HepG2 (cell line): Measurements from ENCODE around the gene HRH3. TPM values are rescaled to one million over a fixed set of nuclear protein-coding genes. Genes with fewer than 3 reads are reported as not detected.

ENCODE experiments used
- ATAC-seq: fragments of 200-7000 bp; cut with Tn5 transposase; 3 replicates; pipeline ENCODE4 v1.9.1; 2020; ENCODE audit warnings: mild to moderate bottlenecking, moderate library complexity
- BruUV-seq: library from RNA; stranded (reverse); fragments of 400-500 nt; replicated peaks from 2 replicates; lab custom pipeline; 2021; lab: Mats Ljungman, UMichigan
- CTCF ChIA-PET: fragments of 300-600 bp; formaldehyde crosslinking; extraction: SDS; loops from one replicate; lab custom pipeline; 2021; ENCODE audit warnings: low total read pairs, inconsistent platforms, low intra/inter-chr PET ratio; lab: Yijun Ruan, JAX
- POLR2A ChIA-PET: fragments of 350-600 bp; sonication (Branson Sonifier 250); formaldehyde crosslinking; loops from one replicate; lab custom pipeline; 2020; ENCODE audit warnings: antibody characterized with exemption, inconsistent platforms; lab: Yijun Ruan, JAX
- DNase-seq: peaks from one replicate; pipeline ENCODE4 v3.0.0-alpha.2; 2015; ENCODE audit warnings: low spot score
- FAIRE-seq: peaks from 3 replicates; lab custom pipeline; 2011; peaks lifted over from hg19 to GRCh38; lab: Jason Lieb, UNC
- H2AFZ ChIP-seq: one replicate; pipeline ENCODE4 v1.6.1; 2011; ENCODE audit warnings: low read length, inconsistent platforms
- H3K27ac ChIP-seq: fragments of 300-600 bp; 3 replicates; pipeline ENCODE4 v1.8.0; 2011; ENCODE audit warnings: mixed run types, mild to moderate bottlenecking, mixed read lengths, low read length, inconsistent platforms; ENCODE audit not compliant: insufficient read depth; ENCODE audit errors: extremely low read length
- H3K27me3 ChIP-seq, 2 experiments: fragments of 200-600 bp in 1 of 2; 2 replicates in 1 of 2; 3 replicates in 1 of 2; pipeline versions ENCODE4 v1.6.0 to v1.8.0; 2011; ENCODE audit warnings: low read length in 2 of 2, mild to moderate bottlenecking in 2 of 2, moderate library complexity in 2 of 2, inconsistent platforms in 1 of 2; ENCODE audit not compliant: insufficient read depth in 2 of 2, control insufficient read depth in 1 of 2
- H3K36me3 ChIP-seq, 2 experiments: fragments of 200-600 bp in 1 of 2; replicated peaks in 1 of 2; 2 replicates in 1 of 2; 3 replicates in 1 of 2; pipeline versions ENCODE4 v1.5.1 to v1.8.0; 2011; ENCODE audit warnings: low read length in 2 of 2, inconsistent platforms in 1 of 2; ENCODE audit not compliant: insufficient read depth in 2 of 2, control insufficient read depth in 1 of 2
- H3K4me1 ChIP-seq: 2 replicates; pipeline ENCODE4 v1.5.1; 2012; ENCODE audit warnings: low read length, inconsistent platforms; ENCODE audit not compliant: insufficient read depth
- H3K4me2 ChIP-seq: 2 replicates; pipeline ENCODE4 v1.6.0; 2011; ENCODE audit warnings: low read depth, low read length, inconsistent platforms
- H3K4me3 ChIP-seq, 3 experiments: fragments of 200-600 bp in 1 of 3; sonication (generic), shearing (Covaris generic) in 1 of 3; replicated peaks in 1 of 3; 2 replicates each; pipeline ENCODE4 v1.5.1; 2011 to 2016; ENCODE audit warnings: low read length in 3 of 3, inconsistent platforms in 2 of 3, low read depth in 2 of 3, mild to moderate bottlenecking in 2 of 3, control low read depth in 1 of 3, mixed read lengths in 1 of 3; ENCODE audit not compliant: insufficient read depth in 1 of 3
- H3K79me2 ChIP-seq: one replicate; pipeline ENCODE4 v1.6.1; 2011; ENCODE audit warnings: low read length, inconsistent platforms; ENCODE audit not compliant: insufficient read depth
- H3K9ac ChIP-seq: 2 replicates; pipeline ENCODE4 v1.6.0; 2011; ENCODE audit warnings: mild to moderate bottlenecking, low read depth, low read length, inconsistent platforms; ENCODE audit not compliant: insufficient read depth
- H3K9me3 ChIP-seq: 2 replicates; pipeline ENCODE4 v1.5.1; 2012; ENCODE audit warnings: mild to moderate bottlenecking, low read length
- H4K20me1 ChIP-seq: 2 replicates; pipeline ENCODE4 v1.6.0; 2011; ENCODE audit warnings: inconsistent platforms, mild to moderate bottlenecking, low read length, moderate library complexity; ENCODE audit not compliant: insufficient read depth
- ASH2L ChIP-seq: fragments of 300-600, 200-600 bp; sonication (generic); IDR thresholded peaks from 2 replicates; pipeline ENCODE4 v1.7.0; 2017; ENCODE audit warnings: low read depth, mild to moderate bottlenecking, moderate library complexity, mixed read lengths, low read length; ENCODE audit not compliant: insufficient read length
- GMEB1 ChIP-seq: sonication (generic); formaldehyde crosslinking; IDR thresholded peaks from 2 replicates; pipeline ENCODE4 v1.5.1; 2020; ENCODE audit warnings: missing genetic modification reagents, mild to moderate bottlenecking, borderline replicate concordance
- POLR2A ChIP-seq, 2 experiments: IDR thresholded peaks; 2 replicates each; pipeline ENCODE4 v1.6.1; 2011; ENCODE audit warnings: low read depth in 2 of 2, low read length in 2 of 2, mild to moderate bottlenecking in 1 of 2, moderate library complexity in 1 of 2; ENCODE audit not compliant: insufficient read depth in 1 of 2
- RARG ChIP-seq: sonication (generic); formaldehyde crosslinking; IDR thresholded peaks from 2 replicates; pipeline ENCODE4 v1.4.0; 2020; ENCODE audit warnings: low read depth, mild to moderate bottlenecking, missing genetic modification reagents
- ZMYM2 ChIP-seq: sonication (generic); formaldehyde crosslinking; IDR thresholded peaks from 2 replicates; pipeline ENCODE4 v1.8.0; 2022; ENCODE audit warnings: mild to moderate bottlenecking, missing genetic modification reagents
- ZNF501 ChIP-seq: sonication (generic); formaldehyde crosslinking; IDR thresholded peaks from 2 replicates; pipeline ENCODE4 v1.5.1; 2020; ENCODE audit warnings: mild to moderate bottlenecking, moderate library complexity, missing genetic modification reagents
- ZNF619 ChIP-seq: sonication (generic); formaldehyde crosslinking; IDR thresholded peaks from 2 replicates; pipeline ENCODE4 v1.4.0; 2020; ENCODE audit warnings: mild to moderate bottlenecking, missing genetic modification reagents
- ZNF768 ChIP-seq: sonication (generic); formaldehyde crosslinking; IDR thresholded peaks from 2 replicates; pipeline ENCODE4 v1.4.0; 2020; ENCODE audit warnings: missing genetic modification reagents
- ZNF770 ChIP-seq: sonication (generic); formaldehyde crosslinking; IDR thresholded peaks from 2 replicates; pipeline ENCODE4 v1.5.0; 2020; ENCODE audit warnings: mild to moderate bottlenecking, missing genetic modification reagents
- WGBS: methylation state at CpG from one replicate; pipeline ENCODE4 v1.1.6; 2017; ENCODE audit warnings: low lambda C conversion rate; 5-methylcytosine and 5-hydroxymethylcytosine counted together
- in situ Hi-C: cut with HindIII; loops from 2 replicates; pipeline ENCODE4 v1.10.0; 2017; ENCODE audit warnings: low pct_unique_long_range_greater_than_20kb; ENCODE audit not compliant: extremely low pct_ligation_motif_present
- intact Hi-C: fragments of 100-400 bp; cut with micrococcal nuclease; formaldehyde crosslinking; loops from one replicate; pipeline ENCODE4 v1.10.0; 2022; ENCODE audit not compliant: unreplicated experiment
- polyA plus RNA-seq, 8 experiments: library from polyadenylated mRNA; depleted of rRNA in 3 of 8; stranded (reverse) in 7 of 8; unstranded in 1 of 8; fragments of >200 nt; fragmentation: Illumina TruSeq in 4 of 8; extraction: Trizol in 4 of 8; gene quantifications; 2 replicates each; pipeline versions ENCODE4 v1.2.1 to v1.2.3, GENCODE V29; 2011 to 2016; ENCODE audit warnings: low read depth in 4 of 8, missing spikeins in 1 of 8, mixed read lengths in 1 of 8; ENCODE audit not compliant: insufficient read depth in 1 of 8
- total RNA-seq, 5 experiments: library from RNA; depleted of rRNA; stranded (reverse); fragments of >200 nt; fragmentation: Illumina TruSeq; extraction: Trizol; gene quantifications; 2 replicates each; pipeline ENCODE4 v1.2.3, GENCODE V29; 2016; ENCODE audit warnings: low read depth in 1 of 5

The HRH3 gene
- total and polyA plus RNA-seq, 2 of the 13 experiments (the other 11 are each of a cell fraction or from before 2014, with no cell fraction given), result 0.18 TPM; not detected in 1

GRCh38 chr20:62242176-62242575, 22.1 kb upstream of the HRH3 start (continued):
- TF ChIP-seq RARG (no peak), ZNF619 (CRISPR knock-in tag) (no peak), GMEB1 (CRISPR knock-in tag) (no peak), ZNF770 (CRISPR knock-in tag) (no peak), ASH2L (no peak)

- H3K27ac ChIP-seq, result no peak overlapping the region
- in situ Hi-C loops, result no loop called here
- H2AFZ ChIP-seq, result no peak overlapping the region
- peaks cover 0 to under 1% of the 10 kb centered on the region in 2 experiments; a peak in 2 of 5 replicates for H3K27me3 ChIP-seq
- ChIA-PET CTCF (no interaction called here), POLR2A (no interaction called here)
- intact Hi-C loops, result no loop called here
- ATAC-seq (no peak), FAIRE-seq (no peak), DNase-seq (no peak)
- TF ChIP-seq ZNF501, result 0 out of 2 replicates have a peak, but pooled peaks have one; percentile 27
- peak; percentile 42; the same call in 1 of the 2 replicates for TF ChIP-seq ZNF768 (CRISPR knock-in tag)
- TF ChIP-seq POLR2A (IDR thresholded peaks at IDR 0.05; ENCODE audit: insufficient read depth in 1 of 2, low read depth in 2 of 2, low read length in 2 of 2), result peak in 1 of 2 experiments; percentile 16; a peak in 1 of 4 replicates
- no peak for TF ChIP-seq ZMYM2 (CRISPR knock-in tag)
- peaks cover 59% of the 10 kb centered on the region for H3K4me1 ChIP-seq
- peaks cover 69% of the 10 kb centered on the region for H4K20me1 ChIP-seq
- peaks cover 17 to 22% of the 10 kb centered on the region in 2 experiments; a peak in 4 of 5 replicates for H3K36me3 ChIP-seq
- H3K79me2 ChIP-seq, result peaks cover 69% of the 10 kb centered on the region
- H3K4me2 ChIP-seq, result no peak overlapping the region
- no peak overlapping the region for H3K9ac ChIP-seq
- no peaks in the 10 kb centered on the region for H3K9me3 ChIP-seq
- H3K4me3 ChIP-seq, result no peak overlapping the region
- BruUV-seq, result no TSS peak
- WGBS, result 94% methylated on average over 10 of the region's 10 CpGs
These were observed 21.4 kb upstream of the HRH3 start for GRCh38 chr20:62241506-62241905.
